Lower leg skin (tissue), 4 donors: ENCODE results near the gene ADGRL4. TPM values are rescaled to one million over a fixed set of nuclear protein-coding genes. Genes with fewer than 3 reads are reported as not detected.

Experiments
- DNase-seq, 2 donors: peaks; one replicate each; pipeline ENCODE4 v3.0.0-alpha.2; 2019; ENCODE audit warnings: low spot score in 2 of 2
- H3K4me3 ChIP-seq: fragments of 200-600 bp; sonication (generic); 2 replicates; pipeline ENCODE4 v1.5.1; 2017; ENCODE audit warnings: mild to moderate bottlenecking, low read depth; ENCODE audit not compliant: poor library complexity, severe bottlenecking
- POLR2A ChIP-seq, 2 donors: fragments of 450-650 bp; IDR thresholded peaks; one replicate each; pipeline ENCODE4 v1.6.1; 2016 to 2017; ENCODE audit warnings: antibody characterized with exemption in 2 of 2, mild to moderate bottlenecking in 1 of 2, moderate library complexity in 1 of 2
- WGBS, 2 donors: methylation state at CpG; one replicate each; pipeline ENCODE4 v1.1.5; 2018; 5-methylcytosine and 5-hydroxymethylcytosine counted together
- intact Hi-C: fragments of 100-400 bp; cut with DNase I; formaldehyde crosslinking; loops from one replicate; pipeline ENCODE4 v1.15.0; 2023; ENCODE audit warnings: low total_unique reads
- total RNA-seq, 4 donors: library from RNA; depleted of rRNA; stranded (reverse); fragments of >200 nt; gene quantifications; one replicate each; pipeline ENCODE4 v1.1.0, GENCODE V29; 2016
- TF ChIP-seq, protein P1 (sequence below), 3 donors: fragments of 450-650 bp; IDR thresholded peaks; one replicate each; pipeline ENCODE4 v1.5.1; 2016; ENCODE audit warnings: antibody characterized with exemption in 3 of 3, mild to moderate bottlenecking in 3 of 3, moderate library complexity in 2 of 3

ADGRL4 gene
- total RNA-seq, 4 donors from 2014 or later: 6.7 to 16.6 (median 9.7) TPM

- H3K4me3 ChIP-seq: no peak overlapping the region
- WGBS, 2 donors: 86 to 87% methylated on average over 4 of the region's 4 CpGs
- no peak for TF ChIP-seq POLR2A (IDR thresholded peaks at IDR 0.05)
- TF ChIP-seq, protein P1, sequence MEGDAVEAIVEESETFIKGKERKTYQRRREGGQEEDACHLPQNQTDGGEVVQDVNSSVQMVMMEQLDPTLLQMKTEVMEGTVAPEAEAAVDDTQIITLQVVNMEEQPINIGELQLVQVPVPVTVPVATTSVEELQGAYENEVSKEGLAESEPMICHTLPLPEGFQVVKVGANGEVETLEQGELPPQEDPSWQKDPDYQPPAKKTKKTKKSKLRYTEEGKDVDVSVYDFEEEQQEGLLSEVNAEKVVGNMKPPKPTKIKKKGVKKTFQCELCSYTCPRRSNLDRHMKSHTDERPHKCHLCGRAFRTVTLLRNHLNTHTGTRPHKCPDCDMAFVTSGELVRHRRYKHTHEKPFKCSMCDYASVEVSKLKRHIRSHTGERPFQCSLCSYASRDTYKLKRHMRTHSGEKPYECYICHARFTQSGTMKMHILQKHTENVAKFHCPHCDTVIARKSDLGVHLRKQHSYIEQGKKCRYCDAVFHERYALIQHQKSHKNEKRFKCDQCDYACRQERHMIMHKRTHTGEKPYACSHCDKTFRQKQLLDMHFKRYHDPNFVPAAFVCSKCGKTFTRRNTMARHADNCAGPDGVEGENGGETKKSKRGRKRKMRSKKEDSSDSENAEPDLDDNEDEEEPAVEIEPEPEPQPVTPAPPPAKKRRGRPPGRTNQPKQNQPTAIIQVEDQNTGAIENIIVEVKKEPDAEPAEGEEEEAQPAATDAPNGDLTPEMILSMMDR (IDR thresholded peaks at IDR 0.05): no peak
- intact Hi-C loops: no loop called here
- no peak for DNase-seq
Observed at GRCh38 chr1:78843546-78843945, 163.0 kb downstream of the ADGRL4 start.

DNA sequence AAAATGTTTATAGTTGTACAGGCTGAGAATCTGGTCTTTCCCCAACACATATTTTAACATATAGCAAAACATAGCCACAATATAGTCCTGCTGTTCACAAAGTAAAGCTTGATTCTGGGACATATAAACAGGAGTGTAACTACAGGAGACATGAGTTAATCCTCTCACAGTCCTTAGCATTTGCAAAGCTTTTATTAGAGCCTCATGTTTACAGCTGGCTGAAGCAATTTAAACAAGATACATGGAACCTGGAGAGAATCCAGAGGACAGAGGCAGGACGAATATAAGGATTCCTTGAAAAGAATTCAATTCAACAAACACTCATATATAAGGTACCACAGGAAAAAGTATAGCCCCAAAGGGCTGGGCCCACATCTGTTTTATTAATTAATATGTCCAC is 163.4 kb downstream of the ADGRL4 start:
- no peak overlapping the region for H3K4me3 ChIP-seq
- no peak for TF ChIP-seq POLR2A (IDR thresholded peaks at IDR 0.05)
- TF ChIP-seq, protein P1 (IDR thresholded peaks at IDR 0.05): no peak
- intact Hi-C loops: no loop called here
- WGBS, 2 donors: 51 to 59% methylated on average over 1 of the region's 1 CpG
- DNase-seq: no peak

- no peak overlapping the region for H3K4me3 ChIP-seq
- WGBS, 2 donors: 21 to 27% methylated on average over 8 of the region's 8 CpGs
- TF ChIP-seq POLR2A (IDR thresholded peaks at IDR 0.05): no peak
- TF ChIP-seq, protein P1 (IDR thresholded peaks at IDR 0.05): no peak
- no peak for DNase-seq
- intact Hi-C loops: no loop called here
Observed at GRCh38 chr1:78840453-78841271, 165.9 kb downstream of the ADGRL4 start.
